Ectodermal cell (in vitro differentiated cells): ENCODE data around the gene ERF. TPM values are rescaled to one million over a fixed set of nuclear protein-coding genes. Genes with fewer than 3 reads are reported as not detected.

Experiments
- H3K27ac ChIP-seq: 2 replicates; pipeline ENCODE4 v1.7.0; 2013; ENCODE audit warnings: mild to moderate bottlenecking, low read depth, low read length; ENCODE audit not compliant: insufficient read depth, poor library complexity, severe bottlenecking
- H3K27me3 ChIP-seq: 2 replicates; pipeline ENCODE4 v1.7.0; 2013; ENCODE audit warnings: mild to moderate bottlenecking, low read length; ENCODE audit not compliant: insufficient read depth, control insufficient read depth, poor library complexity, severe bottlenecking
- H3K36me3 ChIP-seq: one replicate; pipeline ENCODE4 v1.7.0; 2013; ENCODE audit warnings: low read length; ENCODE audit not compliant: control insufficient read depth, insufficient read depth
- H3K4me1 ChIP-seq: one replicate; pipeline ENCODE4 v1.7.0; 2013; ENCODE audit warnings: low read length; ENCODE audit not compliant: control insufficient read depth, insufficient read depth
- H3K4me3 ChIP-seq: 2 replicates; pipeline ENCODE4 v1.7.0; 2013; ENCODE audit warnings: low read depth, low read length, control low read depth; ENCODE audit not compliant: insufficient read depth
- H3K9me3 ChIP-seq: 2 replicates; pipeline ENCODE4 v1.7.0; 2013; ENCODE audit warnings: mild to moderate bottlenecking, low read length, moderate library complexity; ENCODE audit not compliant: control insufficient read depth
- WGBS, 2 experiments: methylation state at CpG; one replicate each; pipeline ENCODE4 v1.1.7; 2013; ENCODE audit warnings: missing lambda C conversion rate in 2 of 2; 5-methylcytosine and 5-hydroxymethylcytosine counted together
- polyA plus RNA-seq, 4 experiments: library from polyadenylated mRNA; stranded (reverse); fragments of 50-300 nt; gene quantifications; one replicate each; pipeline ENCODE4 v1.2.3, GENCODE V29; 2013

ERF gene
- 109 TPM for polyA plus RNA-seq (2013, experiment 1 of 4)
- 110 TPM for polyA plus RNA-seq (2013, experiment 2 of 4)
- polyA plus RNA-seq (2013, experiment 3 of 4): 77.2 TPM
- 87.1 TPM for polyA plus RNA-seq (2013, experiment 4 of 4)

DNA sequence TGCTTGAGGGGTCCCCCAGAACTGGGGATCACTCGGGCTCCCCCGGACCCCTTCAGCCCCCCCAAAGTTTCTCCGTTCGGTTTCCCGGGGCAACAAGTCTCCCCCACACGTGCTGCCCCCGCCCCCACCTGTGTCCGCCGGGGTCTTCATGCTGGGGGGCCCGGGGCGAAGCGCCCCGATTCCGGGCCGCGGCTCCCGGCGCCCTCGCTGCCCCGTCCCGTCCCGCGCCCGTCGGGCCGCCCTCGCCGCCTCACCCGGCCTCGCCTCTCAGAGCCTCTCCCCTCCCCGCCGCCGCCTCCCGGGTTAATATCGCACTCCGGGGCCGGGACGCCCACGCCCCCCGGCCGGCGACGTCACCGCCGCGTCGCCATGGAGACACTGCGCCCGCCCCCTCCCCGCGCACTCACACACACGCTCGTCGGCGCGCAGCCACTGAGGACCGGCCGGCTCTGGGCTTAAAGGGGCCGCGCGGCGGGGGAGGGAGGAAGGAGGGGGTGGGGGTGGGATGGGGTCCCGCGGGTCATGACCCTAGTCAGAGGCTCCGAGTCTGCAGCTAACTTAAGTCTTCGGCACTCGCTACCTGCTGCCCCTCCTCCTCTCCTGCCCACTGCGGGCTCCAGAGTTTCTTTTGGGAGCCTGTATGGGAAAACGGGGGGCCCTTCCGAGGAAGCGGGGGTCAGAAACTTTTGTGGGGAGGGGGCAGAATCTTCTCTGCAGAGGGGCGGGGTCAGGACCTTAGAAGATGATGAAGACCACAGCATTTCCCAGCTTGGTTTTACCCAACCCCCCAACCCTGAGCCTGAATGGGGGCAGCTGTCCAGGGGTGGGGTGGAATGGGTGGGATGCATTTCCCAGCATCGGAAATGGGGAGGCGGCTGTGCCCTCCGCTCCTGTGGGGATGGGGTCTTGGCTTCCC lies at the start of gene ERF:
Gene ERF (minus strand): TSS at position 279 of the 916 bp plus-strand sequence. CDS start 129 bp downstream, at position 150.
- Histone ChIP-seq H3K36me3 (no peaks in the 10 kb centered on the region), H3K9me3 (no peaks in the 10 kb centered on the region), H3K4me3 (peak within 1 kb of the TSS; percentile 100), H3K27me3 (no peaks in the 10 kb centered on the region), H3K4me1 (peaks cover 20% of the 10 kb centered on the region), H3K27ac (peak within 1 kb of the TSS; percentile 89)
- WGBS, 2 experiments: 0 to 1% methylated on average over 61 to 75 of the region's 75 CpGs

GRCh38 chr19:42303876-42304275 lies 48.9 kb upstream of the ERF start:
- H3K27ac ChIP-seq: no peak overlapping the region
- H3K36me3 ChIP-seq: no peaks in the 10 kb centered on the region
- H3K4me1 ChIP-seq: peaks cover 9% of the 10 kb centered on the region
- no peak overlapping the region for H3K4me3 ChIP-seq
- WGBS, 2 experiments: 91 to 95% methylated on average over 8 of the region's 8 CpGs
- H3K9me3 ChIP-seq: no peaks in the 10 kb centered on the region
- H3K27me3 ChIP-seq: no peaks in the 10 kb centered on the region

GRCh38 chr19:42303101-42303464 lies 48.2 kb upstream of the ERF start:
- H3K36me3 ChIP-seq: no peaks in the 10 kb centered on the region
- WGBS, 2 experiments: 64 to 82% methylated on average over 6 to 11 of the region's 11 CpGs
- H3K4me1 ChIP-seq: peaks cover 9% of the 10 kb centered on the region
- H3K27me3 ChIP-seq: no peaks in the 10 kb centered on the region
- no peak overlapping the region for H3K27ac ChIP-seq
- no peaks in the 10 kb centered on the region for H3K9me3 ChIP-seq
- peak overlapping the region; percentile 99 for H3K4me3 ChIP-seq

DNA sequence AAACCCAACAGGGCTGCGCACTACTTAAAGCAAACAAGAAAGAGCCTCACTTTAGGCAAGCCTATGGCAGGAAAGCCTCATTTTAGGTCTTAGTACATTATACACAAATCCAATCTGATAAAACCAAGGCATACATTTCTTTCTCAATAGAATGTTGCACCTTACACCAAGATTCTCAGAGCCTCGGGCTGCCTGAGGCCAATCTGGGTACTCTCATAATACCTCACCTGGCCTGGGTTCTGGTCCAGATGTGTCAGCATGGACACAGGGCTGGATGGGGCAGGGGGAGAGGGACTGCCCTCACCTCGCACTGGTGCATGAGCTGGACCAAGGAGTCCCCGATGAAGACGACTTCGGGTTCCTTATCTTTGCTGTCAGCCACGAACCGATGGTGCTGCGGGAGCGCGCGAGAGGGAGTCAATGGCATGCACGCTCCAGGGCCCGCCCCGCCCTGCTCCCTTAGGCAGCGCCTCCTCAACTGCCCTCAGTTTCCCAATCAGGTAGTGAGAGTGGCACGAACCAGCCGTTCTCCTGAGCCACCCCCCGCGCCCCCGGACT lies 46.8 kb upstream of the ERF start, which contains the start of gene PRR19:
Gene PRR19 (plus strand): TSS at position 487 of the 558 bp plus-strand sequence. CDS start 7,453 bp downstream, outside the sequence.
- Histone ChIP-seq H3K9me3 (no peaks in the 10 kb centered on the region), H3K36me3 (no peaks in the 10 kb centered on the region), H3K27ac (peak within 1 kb of the TSS; percentile 26), H3K27me3 (no peaks in the 10 kb centered on the region), H3K4me3 (peak within 1 kb of the TSS; percentile 99), H3K4me1 (peaks cover 9% of the 10 kb centered on the region)
- WGBS, 2 experiments: 6 to 7% methylated on average over 21 of the region's 21 CpGs

- Histone ChIP-seq H3K4me1 (peaks cover 6% of the 10 kb centered on the region), H3K9me3 (no peaks in the 10 kb centered on the region), H3K4me3 (no peak overlapping the region), H3K27ac (no peak overlapping the region), H3K36me3 (peaks cover 17% of the 10 kb centered on the region), H3K27me3 (no peaks in the 10 kb centered on the region)
- 94 to 96% methylated on average over 15 of the region's 15 CpGs for WGBS, 2 experiments
Observed at GRCh38 chr19:42297039-42297438, 42.1 kb upstream of the ERF start.

GRCh38 chr19:42295831-42296525 lies 41.0 kb upstream of the ERF start:
- Histone ChIP-seq H3K9me3 (no peaks in the 10 kb centered on the region), H3K27me3 (no peaks in the 10 kb centered on the region), H3K4me1 (peaks cover 7% of the 10 kb centered on the region), H3K27ac (no peak overlapping the region), H3K4me3 (no peak overlapping the region), H3K36me3 (peaks cover 26% of the 10 kb centered on the region)
- 81 to 82% methylated on average over 6 of the region's 6 CpGs for WGBS, 2 experiments

DNA sequence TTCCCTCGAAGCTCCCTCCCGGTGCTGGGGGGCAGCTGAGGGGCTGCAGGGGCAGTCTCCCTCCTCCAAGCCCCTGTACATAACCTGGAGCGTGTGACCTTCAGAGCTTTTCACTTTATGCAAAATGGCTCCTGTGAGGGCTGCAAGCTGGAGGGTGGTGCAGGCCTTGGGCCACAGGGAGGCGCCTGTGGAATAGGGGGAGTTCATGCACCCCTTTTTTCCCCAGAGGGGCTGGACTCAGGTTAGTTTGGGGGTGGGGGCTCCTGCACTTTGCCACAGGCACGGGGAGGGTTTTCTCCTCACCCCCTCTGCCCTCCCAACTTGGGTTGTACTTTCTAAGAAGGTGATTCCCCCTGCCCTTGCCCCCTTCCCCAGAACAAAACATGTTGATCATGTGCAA lies 40.4 kb upstream of the ERF start:
- no peak overlapping the region for H3K27ac ChIP-seq
- H3K9me3 ChIP-seq: no peaks in the 10 kb centered on the region
- no peak overlapping the region for H3K4me3 ChIP-seq
- H3K27me3 ChIP-seq: no peaks in the 10 kb centered on the region
- H3K36me3 ChIP-seq: peaks cover 33% of the 10 kb centered on the region
- 86 to 87% methylated on average over 5 of the region's 5 CpGs for WGBS, 2 experiments
- peaks cover 7% of the 10 kb centered on the region for H3K4me1 ChIP-seq

DNA sequence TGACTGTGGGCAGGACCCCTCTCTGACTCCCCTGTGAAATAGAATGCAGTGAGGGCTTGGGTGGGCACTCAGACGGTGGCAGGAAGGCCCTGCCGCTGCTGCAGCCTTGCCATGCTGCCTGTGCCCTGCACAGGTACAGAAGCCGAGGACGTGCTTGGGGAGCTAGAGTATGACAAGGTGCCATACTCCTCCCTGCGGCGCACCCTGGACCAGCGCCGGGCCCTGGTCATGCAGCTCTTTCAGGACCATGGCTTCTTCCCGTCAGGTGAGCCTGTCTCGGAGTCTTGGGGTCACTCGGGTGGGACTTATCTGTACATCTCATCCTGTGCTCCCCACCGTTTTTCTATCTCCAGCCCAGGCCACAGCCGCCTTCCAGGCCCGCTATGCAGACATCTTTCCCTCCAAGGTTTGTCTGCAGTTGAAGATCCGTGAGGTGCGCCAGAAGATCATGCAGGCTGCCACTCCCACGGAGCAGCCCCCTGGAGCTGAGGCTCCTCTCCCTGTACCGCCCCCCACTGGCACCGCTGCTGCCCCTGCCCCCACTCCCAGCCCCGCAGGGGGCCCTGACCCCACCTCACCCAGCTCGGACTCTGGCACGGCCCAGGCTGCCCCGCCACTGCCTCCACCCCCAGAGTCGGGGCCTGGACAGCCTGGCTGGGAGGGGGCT lies 39.7 kb upstream of the ERF start:
- Histone ChIP-seq H3K27ac (no peak overlapping the region), H3K36me3 (peaks cover 40% of the 10 kb centered on the region), H3K9me3 (no peaks in the 10 kb centered on the region), H3K27me3 (no peaks in the 10 kb centered on the region), H3K4me3 (no peak overlapping the region), H3K4me1 (peaks cover 7% of the 10 kb centered on the region)
- WGBS, 2 experiments: 93% methylated on average over 24 of the region's 24 CpGs

DNA sequence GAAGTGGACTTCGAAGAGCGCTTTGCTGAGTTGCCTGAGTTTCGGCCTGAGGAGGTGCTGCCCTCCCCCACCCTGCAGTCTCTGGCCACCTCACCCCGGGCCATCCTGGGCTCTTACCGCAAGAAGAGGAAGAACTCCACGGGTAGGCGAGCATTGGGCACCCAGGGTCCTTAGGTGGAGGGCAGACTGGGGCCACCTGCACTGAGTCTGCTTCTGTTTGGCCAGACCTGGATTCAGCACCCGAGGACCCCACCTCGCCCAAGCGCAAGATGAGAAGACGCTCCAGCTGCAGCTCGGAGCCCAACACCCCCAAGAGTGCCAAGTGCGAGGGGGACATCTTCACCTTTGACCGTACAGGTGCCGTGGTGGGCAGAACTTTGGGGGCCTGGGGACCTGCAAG lies 39.0 kb upstream of the ERF start:
- no peaks in the 10 kb centered on the region for H3K9me3 ChIP-seq
- H3K4me1 ChIP-seq: peaks cover 7% of the 10 kb centered on the region
- 96% methylated on average over 15 of the region's 15 CpGs for WGBS, 2 experiments
- no peak overlapping the region for H3K4me3 ChIP-seq
- H3K27ac ChIP-seq: no peak overlapping the region
- H3K36me3 ChIP-seq: peaks cover 47% of the 10 kb centered on the region
- H3K27me3 ChIP-seq: no peaks in the 10 kb centered on the region
